AML-193 (cell line): ENCODE results near the gene KLHL17.
"Not testable (repeated sequence)": the region's sequence is repeated elsewhere in the genome, so short reads cannot be mapped to it uniquely, and the experiment has no call there.

ENCODE experiments used
- DNase-seq, 2 experiments: peaks; one replicate each; lab custom pipeline; 2025; lab: John Stamatoyannopoulos, UW

The KLHL17 gene

DNA sequence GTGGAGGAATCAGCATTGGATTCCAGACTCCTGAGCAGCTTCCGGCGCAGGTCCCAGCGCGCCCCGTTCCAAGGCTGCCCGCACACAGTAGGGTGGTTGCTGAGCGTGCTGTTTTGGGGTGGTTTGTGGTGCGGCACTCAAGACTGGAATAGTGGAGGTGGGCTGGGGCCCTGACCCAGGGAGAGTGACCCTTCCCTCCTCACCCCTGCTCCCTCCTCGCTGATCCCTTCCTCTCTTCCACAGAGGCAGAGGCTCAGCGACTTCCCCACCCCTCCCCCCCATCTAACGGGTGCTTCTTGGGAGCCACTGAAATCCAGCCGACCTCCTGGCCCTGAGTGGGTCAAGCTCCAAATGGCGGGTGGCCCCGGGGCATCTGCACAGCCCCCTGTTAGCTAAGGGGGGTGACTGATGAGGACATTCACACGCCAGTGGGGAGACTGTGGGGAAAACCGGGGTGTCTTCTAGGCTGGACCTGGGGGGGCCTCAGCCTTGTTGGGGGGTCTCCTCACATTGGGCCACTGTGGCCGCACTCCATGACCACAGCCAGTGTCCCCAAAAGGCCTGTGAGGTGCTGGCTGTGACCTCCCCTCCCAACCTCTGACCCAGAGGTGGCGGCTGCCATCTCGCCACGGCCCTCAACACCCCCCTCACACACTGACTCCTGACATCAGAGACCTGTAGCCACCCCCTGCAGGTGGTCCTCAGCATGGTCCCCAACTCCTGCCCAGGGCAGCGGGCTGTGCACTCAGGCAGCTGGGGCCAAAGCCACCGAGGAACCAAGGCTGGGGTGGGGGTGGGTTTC lies 43.4 kb downstream of the KLHL17 start:
- DNase-seq, result no peak

DNA sequence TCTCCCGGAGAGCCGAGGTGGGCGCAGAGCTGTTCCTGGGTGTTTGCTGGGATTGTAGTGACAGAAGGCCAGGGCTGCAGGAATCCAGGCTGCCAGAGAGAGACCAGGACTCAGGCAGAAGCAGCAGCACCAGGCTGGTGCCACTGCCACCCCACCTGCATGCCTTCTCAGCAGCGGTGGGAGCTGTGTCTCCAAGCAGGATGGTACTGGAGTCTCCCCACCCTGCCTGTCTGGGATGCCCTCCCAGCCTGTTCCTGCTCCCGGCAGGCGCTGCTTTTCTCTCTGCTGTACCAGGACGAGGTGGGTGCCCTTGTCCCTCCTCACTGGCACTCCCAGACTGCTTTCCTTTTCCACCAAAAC lies 44.0 kb downstream of the KLHL17 start:
- DNase-seq, result no peak

DNA sequence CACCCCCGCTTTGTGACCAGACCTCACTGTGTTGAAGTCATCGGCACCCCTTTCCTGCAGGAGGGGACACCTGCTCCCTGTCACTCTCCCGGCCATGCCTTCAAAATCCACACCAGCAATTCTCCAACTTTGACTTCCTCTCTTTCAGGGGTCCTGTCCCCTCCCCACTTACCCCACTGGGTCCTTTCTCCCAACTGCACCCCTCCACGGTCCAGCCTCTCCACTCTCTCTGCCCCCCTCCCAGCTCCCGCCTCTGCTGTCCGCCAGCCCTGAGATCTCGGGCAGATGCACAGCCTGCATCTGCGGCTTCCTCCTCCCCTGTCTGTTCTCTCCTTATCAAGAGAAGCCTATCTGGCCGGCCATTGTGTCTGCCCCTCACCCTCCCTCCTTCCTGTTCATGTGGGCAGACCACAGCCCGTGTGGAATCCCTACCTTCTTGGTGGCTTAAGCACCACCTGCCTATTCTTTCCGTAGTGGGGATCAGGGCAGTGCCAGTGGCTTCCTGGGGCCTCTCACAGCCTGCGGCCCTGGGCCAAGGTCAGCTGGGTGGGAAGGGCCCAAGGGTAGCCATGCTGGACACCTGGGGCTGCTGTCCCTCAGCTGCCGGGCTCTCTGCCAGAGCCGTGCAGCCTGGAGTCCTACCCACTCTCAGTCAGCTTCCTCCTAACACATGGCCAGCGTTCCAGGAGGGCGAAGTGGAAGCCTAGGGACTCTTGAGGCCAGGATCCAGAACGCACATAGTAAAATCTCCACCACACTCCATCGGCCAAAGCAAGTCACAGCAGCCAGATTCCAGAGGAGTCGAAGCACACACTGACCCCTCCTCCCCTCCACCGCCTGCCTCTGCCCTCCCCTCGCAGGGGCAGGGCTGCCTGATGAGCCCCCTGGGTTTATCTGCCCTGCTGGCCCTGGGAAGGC lies 44.7 kb downstream of the KLHL17 start:
- no peak for DNase-seq

DNA sequence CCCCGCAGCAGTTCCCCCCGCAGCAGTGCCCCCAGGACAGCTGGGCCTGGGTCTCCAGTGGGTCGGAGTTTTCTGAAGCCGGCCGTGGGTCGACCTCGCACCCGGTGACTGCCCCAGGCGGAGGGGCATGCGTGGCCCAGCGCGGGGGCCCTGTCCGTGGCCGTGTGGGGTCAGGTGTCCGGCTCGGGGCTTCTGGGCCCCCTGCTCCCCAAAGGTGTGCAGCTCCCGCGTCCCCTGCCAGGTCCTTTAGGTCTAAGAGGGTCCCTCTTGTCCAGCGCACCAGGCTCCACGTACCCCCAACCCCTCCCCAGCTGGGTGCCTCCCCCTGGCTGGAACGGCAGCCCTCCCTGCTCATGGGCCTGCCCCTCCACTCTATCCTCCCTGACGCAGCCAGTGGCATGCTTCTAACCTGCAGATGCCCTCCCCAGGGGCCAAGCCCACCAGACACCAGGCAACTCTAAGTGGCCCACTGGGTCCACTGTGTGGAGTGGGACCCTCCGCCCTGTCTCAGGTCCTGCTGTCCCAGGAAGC lies 45.5 kb downstream of the KLHL17 start:
- DNase-seq, result no peak

DNA sequence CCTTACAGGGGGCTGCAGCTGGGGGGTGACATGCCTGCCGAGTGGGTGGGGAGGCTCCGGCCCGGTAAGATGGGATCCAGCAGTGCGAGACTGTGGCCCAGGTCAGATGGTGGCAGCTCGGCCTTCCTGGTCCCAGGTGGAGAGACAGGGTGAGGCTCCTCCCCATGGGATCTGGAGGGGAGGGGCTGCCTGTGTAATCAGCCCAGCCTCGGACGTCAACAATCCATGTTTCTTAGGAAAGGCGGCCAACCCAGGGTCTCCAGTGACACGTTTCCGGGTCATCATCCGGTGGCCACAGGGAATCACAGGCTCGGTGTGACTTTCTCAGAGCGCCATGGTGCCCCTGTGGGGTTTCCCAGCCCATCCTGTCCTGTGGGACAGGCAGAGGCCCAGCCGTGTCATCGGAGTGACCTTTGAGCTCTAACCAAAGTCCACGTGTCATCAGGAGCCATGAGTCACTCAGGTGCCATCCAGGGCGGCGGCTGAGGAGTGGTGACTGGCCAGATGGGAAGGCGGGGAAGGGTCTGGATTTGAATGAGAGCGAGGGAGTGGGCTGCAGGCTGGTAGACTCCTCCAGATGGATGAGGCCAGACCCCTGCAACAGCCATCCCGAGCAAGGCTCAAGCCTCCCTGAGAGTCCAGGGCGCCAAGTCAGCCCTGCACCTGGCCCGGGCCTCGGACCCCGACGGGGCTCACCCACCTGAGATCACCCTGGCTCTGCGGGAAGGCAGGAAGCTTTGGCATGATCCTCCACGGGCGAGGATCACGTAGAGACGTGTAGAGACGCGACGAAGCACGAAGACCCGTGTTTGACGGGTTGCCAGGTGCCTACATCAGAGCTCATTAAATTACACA lies 46.1 kb downstream of the KLHL17 start:
- no peak for DNase-seq

DNA sequence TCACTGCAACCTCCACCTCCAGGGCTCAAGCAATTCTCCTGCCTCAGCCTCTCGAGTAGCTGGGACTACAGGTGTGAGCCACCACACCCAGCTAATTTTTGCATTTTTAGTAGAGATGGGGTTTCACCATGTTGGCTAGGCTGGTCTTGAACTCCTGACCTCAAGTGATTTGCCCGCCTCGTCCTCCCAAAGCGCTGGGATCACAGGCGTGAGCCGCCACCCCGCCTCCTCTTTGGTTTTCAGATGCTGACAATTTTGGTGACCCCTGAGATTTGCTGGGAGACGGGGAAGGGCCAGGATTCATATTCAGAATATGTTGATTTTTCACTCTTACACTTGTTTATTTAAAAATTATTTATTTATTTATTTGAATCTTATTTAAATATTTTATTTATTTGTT lies 49.7 kb downstream of the KLHL17 start:
- not testable (repeated sequence) for DNase-seq

DNA sequence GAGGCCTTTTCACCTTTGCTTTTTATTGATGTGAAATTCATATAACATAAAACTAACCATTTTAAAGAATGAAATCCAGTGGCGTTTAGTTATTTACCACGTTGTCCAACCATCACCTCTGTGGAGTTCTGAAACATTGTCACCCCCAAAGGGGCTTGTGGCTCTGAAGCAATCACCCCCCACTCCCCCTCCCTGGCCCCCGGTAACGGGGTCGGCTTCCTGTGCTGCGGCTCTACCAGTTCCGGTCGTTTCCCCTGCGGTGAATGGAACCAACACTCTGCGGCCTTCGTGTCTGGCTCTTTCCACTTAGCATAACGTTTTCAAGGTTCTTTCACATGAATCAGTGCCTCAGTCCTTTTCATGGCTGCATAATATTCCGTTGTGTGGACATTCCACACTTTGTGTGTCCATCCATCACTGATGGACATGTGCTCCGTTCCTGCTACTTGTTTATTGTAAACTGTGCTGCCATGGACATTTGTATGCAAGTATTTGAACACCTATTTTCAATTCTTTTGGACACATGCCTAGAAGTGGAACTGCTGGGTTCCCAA lies 51.1 kb downstream of the KLHL17 start:
- DNase-seq, result no peak

DNA sequence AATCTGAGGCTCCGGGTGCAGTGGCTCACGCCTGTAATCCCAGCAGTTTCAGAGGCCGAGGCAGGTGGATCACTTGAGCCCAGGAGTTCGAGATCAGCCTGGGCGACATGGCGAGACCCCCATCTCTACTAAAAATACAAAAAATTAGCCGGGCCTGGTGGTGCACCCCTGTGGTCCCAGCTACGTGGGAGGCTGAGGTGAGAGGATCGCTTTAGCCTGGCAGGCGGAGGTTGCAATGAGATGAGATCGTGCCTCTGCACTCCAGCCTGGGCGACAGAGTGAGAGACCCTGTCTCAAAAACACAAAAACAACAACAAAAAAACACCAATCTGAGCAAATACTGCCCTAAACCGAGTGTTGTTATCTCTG lies 52.3 kb downstream of the KLHL17 start:
- not testable (repeated sequence) for DNase-seq

DNA sequence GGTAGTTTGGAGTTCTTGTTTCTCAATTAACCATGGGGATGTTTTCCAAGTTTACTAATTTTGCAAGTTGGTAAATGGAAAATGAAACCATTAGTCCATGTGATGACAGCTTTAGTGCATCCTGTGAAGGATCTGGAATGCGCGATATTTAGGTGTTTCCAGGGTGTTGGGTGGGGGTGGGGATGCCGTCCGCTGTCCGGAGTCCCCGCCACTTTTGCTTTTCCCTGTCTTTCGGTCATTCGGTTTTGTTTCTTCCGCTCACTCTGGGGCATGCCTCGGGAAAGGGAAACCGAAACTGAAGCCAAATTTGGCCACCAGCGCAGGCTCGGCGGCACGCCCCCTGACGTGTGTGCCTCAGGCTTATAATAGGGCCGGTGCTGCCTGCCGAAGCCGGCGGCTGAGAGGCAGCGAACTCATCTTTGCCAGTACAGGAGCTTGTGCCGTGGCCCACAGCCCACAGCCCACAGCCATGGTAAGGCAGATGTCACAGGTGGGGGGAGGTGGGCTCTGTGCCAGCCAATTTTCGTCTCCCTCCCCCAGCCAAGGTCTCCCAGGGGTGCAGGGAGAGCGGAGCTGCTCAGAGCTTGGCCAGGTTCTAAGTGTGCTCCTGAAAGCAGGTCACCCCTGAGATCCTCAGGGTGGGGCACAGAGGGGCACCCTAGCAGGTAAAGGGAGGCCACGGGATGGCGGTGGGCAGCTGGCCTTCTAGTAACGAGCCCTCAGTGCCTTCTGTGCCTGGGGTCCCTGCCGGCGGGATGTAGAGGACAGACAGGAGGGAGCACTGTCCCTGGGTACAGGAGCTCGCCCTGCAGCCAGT lies 52.9 kb downstream of the KLHL17 start, which contains the start of gene ISG15:
ISG15 (plus strand) TSS at position 393 of the 817 bp plus-strand sequence; CDS start at position 470, 77 bp downstream.
- DNase-seq, result peak; percentile 76 to 80

DNA sequence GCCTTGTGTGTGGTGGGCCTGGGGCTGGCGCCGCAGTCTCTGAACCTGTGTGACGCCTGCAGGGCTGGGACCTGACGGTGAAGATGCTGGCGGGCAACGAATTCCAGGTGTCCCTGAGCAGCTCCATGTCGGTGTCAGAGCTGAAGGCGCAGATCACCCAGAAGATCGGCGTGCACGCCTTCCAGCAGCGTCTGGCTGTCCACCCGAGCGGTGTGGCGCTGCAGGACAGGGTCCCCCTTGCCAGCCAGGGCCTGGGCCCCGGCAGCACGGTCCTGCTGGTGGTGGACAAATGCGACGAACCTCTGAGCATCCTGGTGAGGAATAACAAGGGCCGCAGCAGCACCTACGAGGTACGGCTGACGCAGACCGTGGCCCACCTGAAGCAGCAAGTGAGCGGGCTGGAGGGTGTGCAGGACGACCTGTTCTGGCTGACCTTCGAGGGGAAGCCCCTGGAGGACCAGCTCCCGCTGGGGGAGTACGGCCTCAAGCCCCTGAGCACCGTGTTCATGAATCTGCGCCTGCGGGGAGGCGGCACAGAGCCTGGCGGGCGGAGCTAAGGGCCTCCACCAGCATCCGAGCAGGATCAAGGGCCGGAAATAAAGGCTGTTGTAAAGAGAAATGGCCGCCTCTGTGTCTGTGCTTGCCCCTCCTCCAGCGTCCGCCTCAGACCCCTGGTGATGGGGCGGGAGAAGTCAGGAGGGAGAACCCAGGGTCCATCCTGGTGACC lies 53.7 kb downstream of the KLHL17 start:
- DNase-seq, result no peak

DNA sequence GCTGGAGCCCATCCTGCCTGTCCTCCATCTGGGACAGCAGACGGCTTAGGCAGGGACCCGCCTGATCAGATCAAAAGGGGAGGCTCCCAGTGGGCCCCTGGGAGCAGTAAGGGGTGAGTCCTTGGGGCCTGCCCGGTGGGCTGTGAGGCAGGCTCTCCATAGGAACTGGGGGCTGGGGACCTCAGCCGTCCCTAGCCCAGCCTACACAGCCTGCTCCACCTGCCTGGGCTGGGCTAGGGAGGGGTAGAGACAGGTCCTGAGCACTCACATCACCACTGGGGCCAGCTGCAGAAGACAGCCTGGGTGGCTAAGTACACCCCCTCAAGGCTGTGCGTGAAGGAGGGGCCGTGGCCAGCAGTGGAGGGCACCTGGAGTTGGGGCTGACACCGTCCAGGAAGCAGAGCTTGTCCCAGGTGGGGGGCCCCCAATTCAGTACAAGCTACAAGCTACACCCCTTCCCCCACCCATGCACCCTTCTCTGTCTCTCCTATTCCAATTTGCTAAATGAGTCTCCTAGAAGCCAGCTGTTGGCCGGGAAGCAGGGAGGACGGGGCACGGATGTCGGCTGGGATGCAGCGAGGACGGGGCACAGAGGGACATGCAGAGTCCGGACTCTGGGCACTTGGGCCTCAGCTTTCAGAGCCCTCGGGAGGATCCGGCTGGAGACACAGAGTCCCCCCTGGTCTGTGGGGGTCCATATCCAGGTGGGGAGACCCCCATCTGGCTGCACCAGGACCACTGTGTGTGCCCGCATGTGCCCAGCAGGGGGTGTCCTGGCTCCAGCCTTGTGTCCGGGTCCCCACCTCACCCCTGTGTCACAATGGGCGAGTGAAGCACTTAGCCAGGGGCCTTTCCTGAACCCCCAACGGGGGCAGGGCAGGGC lies 54.7 kb downstream of the KLHL17 start:
- DNase-seq, result no peak
